Muscle of arm (tissue), 12 donors: ENCODE measurements around the gene STK24. TPM values are rescaled to one million over a fixed set of nuclear protein-coding genes. Genes with fewer than 3 reads are reported as not detected.
A peak's percentile ranks its signal among the peaks of the same experiment; 100 is the strongest.

ENCODE experiments used
- DNase-seq: peaks from one replicate; pipeline ENCODE4 v3.0.0-alpha.2; 2013
- polyA plus RNA-seq, 12 donors: library from polyadenylated mRNA; unstranded; fragments of 120-200 nt; gene quantifications; one replicate each; pipeline ENCODE4 v1.2.1, GENCODE V29; 2013; ENCODE audit not compliant: insufficient read length in 12 of 12

The STK24 gene
- polyA plus RNA-seq, 12 donors, result 41.5 to 115 (median 46.2) TPM; not detected in 1

GRCh38 chr13:98513837-98514236 is 63.1 kb downstream of the STK24 start:
- DNase-seq, result no peak

- DNase-seq, result no peak
These were observed 63.9 kb downstream of the STK24 start for GRCh38 chr13:98512774-98513665.

GRCh38 chr13:98511435-98511834 is 65.5 kb downstream of the STK24 start:
- no peak for DNase-seq

- DNase-seq, result no peak
These were observed 66.8 kb downstream of the STK24 start for GRCh38 chr13:98510156-98510509.

- no peak for DNase-seq
These were observed 67.4 kb downstream of the STK24 start for GRCh38 chr13:98509271-98510155.

GRCh38 chr13:98508685-98509084 is 68.2 kb downstream of the STK24 start:
- no peak for DNase-seq

GRCh38 chr13:98508280-98508679 is 68.6 kb downstream of the STK24 start:
- DNase-seq, result no peak

GRCh38 chr13:98507282-98507797 is 69.6 kb downstream of the STK24 start:
- no peak for DNase-seq

- DNase-seq, result no peak
These were observed 70.1 kb downstream of the STK24 start for GRCh38 chr13:98506728-98507230.

- no peak for DNase-seq
These were observed 70.6 kb downstream of the STK24 start for GRCh38 chr13:98506322-98506721.

- DNase-seq, result no peak
These were observed 71.7 kb downstream of the STK24 start for GRCh38 chr13:98505217-98505616.

- DNase-seq, result no peak
These were observed 72.4 kb downstream of the STK24 start for GRCh38 chr13:98504371-98504963.

- no peak for DNase-seq
These were observed 72.9 kb downstream of the STK24 start for GRCh38 chr13:98504029-98504351.

GRCh38 chr13:98503175-98504028 is 73.5 kb downstream of the STK24 start:
- DNase-seq, result no peak

GRCh38 chr13:98500963-98501421 is 75.9 kb downstream of the STK24 start:
- no peak for DNase-seq

- no peak for DNase-seq
These were observed 79.9 kb downstream of the STK24 start for GRCh38 chr13:98496966-98497365.

- DNase-seq, result no peak
These were observed 80.5 kb downstream of the STK24 start for GRCh38 chr13:98496479-98496791.

- DNase-seq, result peak; percentile 64
These were observed 81.1 kb downstream of the STK24 start for GRCh38 chr13:98495627-98496478.

GRCh38 chr13:98494769-98495168 is 82.1 kb downstream of the STK24 start:
- no peak for DNase-seq

- DNase-seq, result no peak
These were observed 83.7 kb downstream of the STK24 start for GRCh38 chr13:98493042-98493712.
